ENCODE data around the gene GNB1. TPM values are rescaled to one million over a fixed set of nuclear protein-coding genes. Genes with fewer than 3 reads are reported as not detected.
"Not testable (repeated sequence)": the region's sequence is repeated elsewhere in the genome, so short reads cannot be mapped to it uniquely, and the experiment has no call there.

The GNB1 gene
- total RNA-seq, 1 experiment from 2014 or later, result 362 TPM

GRCh38 chr1:1748686-1749321, 142.1 kb downstream of the GNB1 start:
- DNase-seq (ENCODE audit: low read depth), result no peak
- in situ Hi-C loops (cut with HindIII; ENCODE audit: low pct_unique_long_range_greater_than_20kb, low sequenced_read_pairs), result no loop called here

DNA sequence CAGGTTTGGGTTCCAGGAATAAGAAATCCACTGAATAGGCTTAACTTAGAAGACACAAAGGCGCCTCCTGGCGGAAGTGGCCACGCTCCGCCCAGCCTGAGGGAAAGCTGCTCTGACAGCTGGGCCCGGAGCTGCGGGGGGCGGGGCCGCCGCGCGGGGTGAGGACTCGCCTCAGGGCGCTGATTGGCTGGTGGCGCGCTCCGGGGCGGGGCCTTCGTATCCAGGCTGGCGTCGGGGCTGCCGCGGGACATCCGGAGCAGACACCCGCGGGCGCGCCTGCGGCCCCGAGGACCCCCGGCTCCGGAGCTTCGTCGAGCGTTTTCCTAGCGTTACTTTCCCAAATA, 144.3 kb downstream of the GNB1 start:
- DNase-seq (ENCODE audit: low read depth); in situ Hi-C loops (cut with HindIII; ENCODE audit: low pct_unique_long_range_greater_than_20kb, low sequenced_read_pairs): not testable (repeated sequence)

DNA sequence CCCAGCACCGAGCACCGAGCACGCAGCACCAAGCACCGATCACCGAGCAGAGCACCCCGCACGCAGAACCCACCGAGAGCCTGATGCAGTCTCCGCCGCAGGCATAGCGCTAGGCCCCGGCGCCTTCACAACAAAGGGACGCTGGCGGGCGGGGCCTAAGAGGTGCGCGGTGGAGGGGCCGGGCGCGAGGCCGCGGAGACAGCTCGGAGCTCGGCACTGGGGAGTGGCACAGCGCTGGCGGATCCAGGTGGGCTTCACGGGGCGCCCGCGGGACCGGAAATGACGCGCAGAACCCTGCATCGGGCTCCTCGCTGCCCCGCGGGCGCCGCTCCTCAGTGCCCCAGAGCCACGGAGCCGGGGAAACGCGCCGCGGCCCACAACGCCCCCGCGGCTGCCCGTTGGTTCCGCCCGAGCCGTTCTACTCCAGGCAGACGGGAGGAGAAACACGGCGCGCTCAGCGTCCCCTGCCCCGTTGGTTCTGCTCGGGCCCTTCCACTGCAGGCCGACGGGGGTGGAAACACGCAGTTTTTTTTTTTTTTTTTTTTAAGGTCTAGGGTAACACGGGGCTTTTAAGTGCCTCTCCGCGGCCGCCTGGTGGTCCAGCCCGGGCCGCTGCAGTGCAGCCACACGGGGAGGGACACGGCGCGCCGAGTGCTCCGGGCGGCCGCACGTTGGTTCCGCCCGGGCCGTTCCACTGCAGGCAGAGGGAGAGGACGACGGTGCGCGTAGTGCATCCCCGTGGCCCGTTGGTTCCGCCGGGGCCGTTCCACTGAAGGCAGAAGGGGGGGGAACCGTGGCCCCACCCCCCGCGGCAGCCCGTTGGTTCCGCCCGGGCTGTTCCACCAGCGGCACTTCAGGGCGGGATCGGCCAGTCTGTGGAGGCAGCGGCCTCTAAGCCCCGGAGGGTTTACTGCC, 145.0 kb downstream of the GNB1 start:
- peak; percentile 89 for DNase-seq (ENCODE audit: low read depth)
- in situ Hi-C loops (cut with HindIII; ENCODE audit: low pct_unique_long_range_greater_than_20kb, low sequenced_read_pairs), result not testable (repeated sequence)

DNA sequence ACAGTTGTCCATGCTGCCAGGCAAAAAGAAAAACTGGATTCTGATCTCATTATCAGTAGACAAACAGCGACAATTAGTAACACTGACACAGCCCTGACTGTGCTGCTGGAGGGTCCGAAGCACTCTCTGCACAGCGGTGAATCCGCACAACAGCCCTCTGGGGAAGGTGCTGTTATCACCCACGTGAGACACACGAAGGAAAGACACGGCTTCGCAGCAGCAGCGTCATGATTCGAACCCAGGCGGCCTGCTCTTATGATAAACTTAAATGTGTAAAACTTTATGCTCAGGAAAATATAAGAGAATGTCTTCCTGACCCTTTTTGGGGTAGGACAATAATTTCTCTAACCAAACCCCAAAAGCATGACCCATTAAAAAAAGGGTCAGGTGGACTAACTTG, 148.4 kb downstream of the GNB1 start:
- in situ Hi-C loops (cut with HindIII; ENCODE audit: low pct_unique_long_range_greater_than_20kb, low sequenced_read_pairs); DNase-seq (ENCODE audit: low read depth): not testable (repeated sequence)

DNA sequence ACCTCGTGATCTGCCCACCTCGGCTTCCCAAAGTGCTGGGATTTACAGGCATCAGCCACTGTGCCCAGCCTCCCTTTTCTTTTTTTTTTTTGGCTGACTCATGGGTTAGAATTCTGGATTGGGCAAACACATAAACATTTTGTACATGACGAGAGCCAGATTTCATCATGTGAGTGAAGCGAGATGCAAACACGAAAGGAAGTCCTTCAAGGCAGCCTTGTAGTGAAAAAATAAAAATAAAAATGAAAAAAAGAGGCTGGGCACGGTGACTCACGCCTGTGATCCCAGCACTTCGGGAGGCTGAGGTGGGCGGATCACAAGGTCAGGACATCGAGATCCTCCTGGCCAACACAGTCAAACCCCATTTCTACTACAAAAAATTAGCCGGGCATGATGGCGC, 149.9 kb downstream of the GNB1 start:
- DNase-seq (ENCODE audit: low read depth), result peak; percentile 82

DNA sequence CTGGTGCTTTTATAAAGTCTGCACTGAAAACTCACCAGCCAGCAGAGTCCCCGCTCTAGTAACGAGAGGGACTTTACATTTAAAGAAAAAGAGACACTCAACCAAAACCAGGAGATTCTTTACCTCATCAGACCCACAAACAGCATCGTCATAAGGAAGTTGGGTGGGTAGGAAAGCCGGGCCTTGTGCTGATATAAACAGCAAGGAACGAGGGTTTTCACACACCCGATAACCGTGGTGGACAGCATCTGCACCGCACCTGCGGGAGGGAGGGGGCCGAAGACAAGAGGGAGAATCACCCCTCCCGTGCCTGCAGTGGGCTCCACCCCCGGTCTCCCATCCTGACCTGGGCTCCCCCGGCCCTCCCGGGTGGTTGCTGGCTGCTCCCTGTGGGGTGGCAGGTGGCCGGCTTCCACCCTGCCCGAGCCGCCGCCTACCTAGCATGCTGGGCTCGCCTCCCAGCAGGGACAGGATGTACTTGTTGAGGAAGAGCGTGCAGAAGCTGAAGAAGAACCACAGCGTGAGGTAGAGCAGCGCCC, 152.0 kb downstream of the GNB1 start:
- in situ Hi-C loops (cut with HindIII; ENCODE audit: low pct_unique_long_range_greater_than_20kb, low sequenced_read_pairs); DNase-seq (ENCODE audit: low read depth): not testable (repeated sequence)

More for the DNA sequence above, 149.9 kb downstream of the GNB1 start:
- in situ Hi-C loops (cut with HindIII; ENCODE audit: low pct_unique_long_range_greater_than_20kb, low sequenced_read_pairs), result not testable (repeated sequence)

DNA sequence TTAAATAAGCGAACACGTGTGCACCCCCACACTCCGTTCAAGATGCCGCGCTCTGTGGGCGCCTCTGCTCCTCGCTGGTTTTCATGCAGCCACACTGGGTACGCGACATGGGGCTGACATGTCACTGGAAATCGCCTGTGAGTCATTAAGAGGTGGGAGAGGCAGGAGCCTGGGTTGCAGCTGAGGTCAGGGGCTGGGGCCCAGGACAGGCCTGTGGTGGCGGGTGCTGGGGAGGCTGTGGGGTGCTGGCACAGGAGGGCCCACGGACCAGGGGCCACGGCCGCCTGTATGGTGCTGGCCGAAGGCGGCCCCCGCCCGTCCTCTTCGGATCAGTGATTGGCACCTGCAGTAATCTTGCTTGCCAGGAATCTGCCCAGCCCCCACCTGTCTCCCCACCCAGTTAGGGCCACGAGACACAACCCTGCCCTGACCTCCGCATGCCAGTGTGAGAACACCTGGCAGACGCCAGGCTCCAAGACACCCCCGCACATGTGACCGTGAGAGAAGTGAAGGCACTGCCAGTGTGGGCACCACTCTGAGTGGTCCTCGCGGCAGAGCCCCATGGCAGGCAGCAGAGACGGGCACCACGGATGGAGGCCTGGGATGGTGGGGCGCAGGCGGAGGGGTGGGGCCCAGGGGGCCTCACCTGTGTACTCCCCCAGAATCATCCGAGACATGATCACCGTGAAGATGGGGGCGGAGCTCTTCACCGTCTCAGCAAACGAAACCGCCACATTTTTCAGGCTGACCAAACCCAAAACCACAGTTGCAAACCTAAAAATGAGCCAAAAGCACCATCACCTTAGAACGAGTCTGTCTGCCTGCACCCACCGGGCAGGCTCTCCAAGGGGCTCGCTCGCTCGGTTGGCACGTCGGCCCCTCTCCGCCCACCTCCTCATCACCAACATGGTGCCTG, 153.0 kb downstream of the GNB1 start:
- in situ Hi-C loops (cut with HindIII; ENCODE audit: low pct_unique_long_range_greater_than_20kb, low sequenced_read_pairs); DNase-seq (ENCODE audit: low read depth): not testable (repeated sequence)

Other genes with a start within 250 kb of the GNB1 start
- 4.4 and 5.5 TPM in 2 replicates for gene CDK11B, start 232.1 kb downstream of the GNB1 start, total RNA-seq (2014; rRNA removed; shearing (Covaris generic); ENCODE audit: low replicate concordance)
- 13.6 and 13.8 TPM in 2 replicates for gene SLC35E2B, start 198.3 kb downstream of the GNB1 start, total RNA-seq (2014; rRNA removed; shearing (Covaris generic); ENCODE audit: low replicate concordance)
- gene CDK11A, start 166.7 kb downstream of the GNB1 start, total RNA-seq (2014; rRNA removed; shearing (Covaris generic); ENCODE audit: low replicate concordance), result 3.7 and 15.4 TPM in 2 replicates
- 51.8 and 82.9 TPM in 2 replicates for gene NADK, start 112.6 kb downstream of the GNB1 start, total RNA-seq (2014; rRNA removed; shearing (Covaris generic); ENCODE audit: low replicate concordance)
- not detected in 2 replicates for gene CALML6, start 24.2 kb upstream of the GNB1 start, total RNA-seq (2014; rRNA removed; shearing (Covaris generic); ENCODE audit: low replicate concordance)
- gene TMEM52, start 28.2 kb upstream of the GNB1 start, total RNA-seq (2014; rRNA removed; shearing (Covaris generic); ENCODE audit: low replicate concordance), result not detected in 2 replicates
- not detected in 2 replicates for gene CFAP74, start 112.7 kb upstream of the GNB1 start, total RNA-seq (2014; rRNA removed; shearing (Covaris generic); ENCODE audit: low replicate concordance)
- 0.74 TPM in 1 of 2 replicates, not detected in the other for gene GABRD, start 128.3 kb upstream of the GNB1 start, total RNA-seq (2014; rRNA removed; shearing (Covaris generic); ENCODE audit: low replicate concordance)
- 36.2 and 60.4 TPM in 2 replicates for gene PRKCZ, start 159.3 kb upstream of the GNB1 start, total RNA-seq (2014; rRNA removed; shearing (Covaris generic); ENCODE audit: low replicate concordance)

All from Caki2 (cell line).